Mesenteric fat pad (tissue), 1 donor: ENCODE results near the gene FTSJ3. TPM values are rescaled to one million over a fixed set of nuclear protein-coding genes. Genes with fewer than 3 reads are reported as not detected.
"Not testable (repeated sequence)": the region's sequence is repeated elsewhere in the genome, so short reads cannot be mapped to it uniquely, and the experiment has no call there.

ENCODE experiments used
- DNase-seq: peaks from one replicate; pipeline ENCODE4 v3.0.0-alpha.2; 2020; ENCODE audit warnings: low spot score
- total RNA-seq: library from RNA; stranded (reverse); fragmentation: NEBNext Ultra II Directional; extraction: Animal tissue kit (Norgen Biotek cat#: 25700); gene quantifications from one replicate; pipeline ENCODE4 v1.2.1, GENCODE V29; 2021
- donor health status: DM: yes; HTN: yes; CAD: no.

Gene FTSJ3
- total RNA-seq, 1 donor from 2014 or later, result 28.8 TPM

GRCh38 chr17:63828936-63829335 is 1.5 kb upstream of the FTSJ3 start:
- DNase-seq, result no peak

DNA sequence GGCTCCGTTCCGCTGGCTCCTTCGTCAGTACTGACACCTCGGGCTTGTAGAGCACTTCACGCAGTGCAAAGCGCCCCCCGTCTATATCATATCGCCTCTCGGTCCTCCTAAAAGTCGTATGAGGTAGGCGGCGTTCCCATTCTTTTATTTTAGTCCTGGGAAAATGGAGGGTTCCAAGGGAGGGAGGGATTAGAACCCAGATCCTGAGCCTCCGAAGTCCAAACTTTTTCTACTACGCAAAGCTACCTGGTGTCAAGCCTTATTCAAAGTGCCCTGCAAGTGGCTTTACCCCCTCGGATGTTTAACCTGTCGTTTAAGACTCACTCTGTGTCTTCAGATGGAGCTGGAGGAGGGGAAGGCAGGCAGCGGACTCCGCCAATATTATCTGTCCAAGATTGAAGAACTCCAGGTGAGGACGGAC is 348 bp upstream of the FTSJ3 start:
- no peak for DNase-seq

- DNase-seq, result peak; percentile 83
These were observed 928 bp downstream of the FTSJ3 start for GRCh38 chr17:63826468-63827001.

DNA sequence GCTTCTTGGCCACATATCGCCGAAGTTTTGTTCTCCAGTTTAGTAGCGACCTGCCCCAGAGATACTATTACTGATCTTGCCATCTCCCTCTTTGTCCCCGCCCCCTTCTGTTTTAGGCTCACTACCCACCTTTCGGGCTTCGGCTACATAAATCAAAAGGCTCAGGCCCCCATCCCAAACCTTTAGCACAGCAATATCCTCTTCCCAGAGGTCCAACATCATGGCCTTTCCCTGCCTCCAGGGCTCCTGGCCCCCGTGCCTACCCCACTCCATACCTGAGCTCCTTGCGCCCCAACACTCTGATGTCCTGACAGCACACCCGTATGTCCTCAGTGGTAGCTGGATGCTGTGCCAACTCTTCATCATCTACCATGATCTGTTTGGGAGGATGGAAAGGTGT is 3.1 kb downstream of the FTSJ3 start:
- peak; percentile 35 for DNase-seq

DNA sequence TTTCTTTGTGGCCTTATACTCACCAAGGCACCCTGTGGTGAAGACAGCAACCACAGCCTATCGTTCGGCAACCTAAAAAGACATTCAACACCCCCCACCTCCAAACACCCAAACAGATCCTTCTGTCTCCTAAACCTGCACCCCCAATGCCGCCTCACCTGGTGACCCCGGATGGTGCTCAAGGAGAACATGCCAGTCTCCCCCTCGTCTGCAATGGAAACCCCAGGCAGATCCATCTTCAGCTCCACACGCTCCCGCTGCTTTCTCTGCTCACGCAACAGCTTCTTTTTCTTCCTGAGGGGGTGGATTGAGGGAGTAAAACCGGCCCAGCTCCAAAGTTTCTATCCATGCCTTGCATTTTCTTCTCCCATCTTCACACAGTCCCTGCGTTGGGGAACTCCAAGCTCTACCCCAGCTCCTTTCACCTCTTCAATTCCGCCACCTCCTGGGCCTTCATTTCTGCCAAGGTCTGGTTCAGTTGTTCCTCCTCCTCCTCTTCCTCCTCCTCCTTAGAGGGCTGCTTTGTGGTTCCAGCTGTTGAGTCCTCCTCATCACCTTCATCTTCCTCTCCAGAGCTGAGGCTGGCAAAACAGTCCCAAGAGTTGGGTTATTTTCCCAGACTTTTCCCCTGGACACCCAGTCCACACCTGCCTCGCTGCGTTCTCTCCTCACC is 3.7 kb downstream of the FTSJ3 start:
- DNase-seq, result peak; percentile 80

- DNase-seq, result peak; percentile 57
These were observed 4.9 kb downstream of the FTSJ3 start for GRCh38 chr17:63822537-63822936.

DNA sequence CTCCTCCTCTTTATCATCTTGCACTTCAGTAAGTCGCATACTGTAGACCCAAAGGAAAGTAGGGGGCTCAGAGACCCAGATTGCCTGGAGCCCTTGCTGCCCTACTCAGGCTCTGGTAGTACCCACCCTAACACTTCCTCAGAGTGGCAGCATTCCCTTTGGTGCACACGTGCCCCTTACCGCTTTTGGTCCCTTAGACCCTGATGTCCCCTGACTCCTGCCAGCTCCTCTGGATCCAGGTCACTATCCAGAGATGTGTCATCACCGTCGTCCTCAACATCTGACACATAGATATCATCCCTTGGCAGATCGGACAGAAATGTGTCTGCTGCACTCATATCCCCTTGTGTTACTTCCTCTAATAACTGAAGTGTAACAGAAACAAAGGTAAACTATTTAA is 5.7 kb downstream of the FTSJ3 start:
- DNase-seq, result peak; percentile 55

GRCh38 chr17:63820963-63821561 is 6.4 kb downstream of the FTSJ3 start:
- peak; percentile 49 for DNase-seq

DNA sequence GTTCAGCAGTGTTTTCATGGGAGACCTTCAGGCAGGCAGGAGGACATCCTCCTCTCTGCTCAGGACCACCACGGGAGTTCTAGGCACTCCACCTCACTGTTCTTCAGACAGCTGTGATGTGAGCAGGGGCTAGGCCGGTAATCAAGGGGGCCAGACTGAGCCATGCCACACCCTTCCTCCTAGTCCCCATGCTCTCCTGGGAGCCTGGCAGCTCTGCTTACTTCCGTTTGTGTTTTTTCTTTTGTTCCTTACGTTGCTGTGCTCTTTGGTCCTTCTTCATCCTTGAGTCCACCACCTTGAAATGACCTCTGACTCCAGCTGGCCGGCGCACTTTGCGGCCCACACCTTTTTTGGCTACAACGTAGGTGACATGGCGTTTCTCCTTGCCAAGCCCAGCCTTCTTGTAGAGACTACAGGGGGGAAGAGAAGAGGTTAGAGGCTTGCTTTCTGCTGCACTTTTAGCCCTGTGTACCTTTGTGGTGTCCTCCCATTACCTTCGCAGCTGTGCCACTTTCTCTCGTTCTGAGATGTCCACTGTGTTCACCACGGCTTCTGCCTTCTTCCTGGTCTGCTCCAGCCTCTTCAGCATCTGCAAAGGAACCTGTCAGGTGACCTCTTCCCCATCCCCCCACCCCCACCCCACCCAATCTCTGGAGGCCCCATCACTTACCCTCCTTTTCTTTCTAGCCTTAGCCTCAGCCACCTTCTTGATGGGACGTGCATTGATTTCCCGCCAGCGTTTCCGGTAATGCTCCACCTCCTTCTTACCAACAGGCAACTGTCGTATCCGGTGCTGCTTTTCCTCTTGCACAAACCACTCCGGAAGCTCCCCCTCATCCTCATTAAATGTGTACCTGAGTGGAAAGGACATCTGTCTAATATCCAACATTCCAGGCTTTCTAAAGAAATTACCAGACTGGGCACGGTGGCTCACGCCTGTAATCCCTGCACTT is 7.6 kb downstream of the FTSJ3 start:
- DNase-seq, result no peak

DNA sequence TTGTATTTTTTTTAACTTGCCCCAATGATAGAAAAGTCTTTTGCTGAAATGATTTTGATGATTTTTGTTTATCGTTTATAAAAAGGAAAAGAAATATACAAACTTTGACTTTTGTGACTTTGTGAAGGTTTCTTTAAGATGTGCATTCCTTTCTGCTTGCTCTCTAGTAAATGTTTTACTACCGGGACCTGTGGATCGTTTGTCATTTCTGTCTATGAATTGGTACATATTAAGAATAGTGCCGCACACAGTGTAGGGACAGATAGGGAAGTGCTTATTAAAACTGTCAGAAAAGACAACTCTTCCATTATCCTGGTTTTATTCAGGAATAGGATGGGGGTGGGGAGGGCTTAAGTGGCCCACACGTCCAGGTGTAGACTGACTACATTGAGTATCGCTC is 8.3 kb downstream of the FTSJ3 start:
- no peak for DNase-seq

DNA sequence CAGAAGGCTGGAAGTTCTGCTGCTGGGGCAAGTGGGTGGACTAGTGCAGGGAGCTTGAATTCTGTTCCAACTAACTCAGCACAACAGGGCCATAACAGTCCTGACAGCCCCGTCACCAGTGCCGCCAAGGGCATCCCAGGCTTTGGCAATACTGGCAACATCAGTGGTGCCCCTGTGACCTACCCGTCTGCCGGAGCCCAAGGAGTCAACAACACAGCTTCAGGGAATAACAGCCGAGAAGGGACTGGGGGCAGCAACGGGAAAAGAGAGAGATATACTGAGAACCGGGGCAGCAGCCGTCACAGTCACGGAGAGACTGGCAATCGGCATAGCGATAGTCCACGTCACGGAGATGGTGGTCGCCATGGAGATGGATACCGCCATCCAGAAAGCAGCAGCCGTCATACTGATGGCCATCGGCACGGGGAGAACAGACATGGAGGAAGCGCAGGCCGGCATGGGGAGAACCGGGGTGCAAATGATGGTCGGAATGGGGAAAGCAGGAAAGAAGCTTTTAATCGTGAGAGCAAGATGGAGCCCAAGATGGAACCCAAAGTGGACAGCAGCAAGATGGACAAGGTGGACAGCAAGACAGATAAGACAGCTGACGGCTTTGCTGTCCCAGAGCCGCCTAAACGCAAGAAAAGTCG is 9.6 kb downstream of the FTSJ3 start:
- DNase-seq, result no peak

- no peak for DNase-seq
These were observed 10.8 kb downstream of the FTSJ3 start for GRCh38 chr17:63816669-63817068.

DNA sequence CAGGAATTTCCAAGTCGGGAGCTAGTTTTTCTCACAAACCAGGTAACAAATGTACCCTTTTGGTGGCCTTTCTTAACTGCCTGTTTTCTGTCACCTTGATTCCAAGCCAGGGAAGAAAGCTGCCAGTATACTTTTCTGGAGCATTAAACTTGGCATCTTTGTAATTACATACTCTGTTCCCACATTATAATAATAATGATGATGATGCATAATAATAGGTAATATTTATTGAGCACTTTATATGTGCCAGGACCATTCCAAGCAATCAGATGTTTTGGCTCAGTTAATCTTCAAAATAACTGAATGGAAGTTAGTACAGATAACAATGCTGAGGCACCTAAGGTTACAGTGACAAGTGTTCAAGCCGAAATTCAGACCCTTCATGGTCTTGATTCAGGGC is 11.3 kb downstream of the FTSJ3 start:
- no peak for DNase-seq

DNA sequence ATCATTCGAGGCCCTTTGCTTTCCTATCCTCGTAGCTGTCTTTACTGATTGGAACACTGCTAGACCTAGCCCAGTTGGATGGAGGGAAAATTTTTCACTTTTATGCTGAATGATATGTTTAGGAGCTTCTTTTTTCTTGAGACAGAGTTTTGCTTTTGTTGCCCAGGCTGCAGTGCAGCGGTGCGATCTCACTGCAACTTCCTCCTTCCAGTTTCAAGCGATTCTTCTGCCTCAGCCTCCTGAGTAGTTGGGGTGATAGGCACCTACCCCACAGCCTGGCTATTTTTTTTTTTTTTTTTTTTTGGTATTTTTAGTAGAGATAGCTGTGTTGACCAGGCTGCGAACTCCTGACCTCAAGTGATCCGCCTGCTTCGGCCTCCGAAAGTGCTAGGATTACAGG is 17.5 kb downstream of the FTSJ3 start:
- DNase-seq, result no peak

DNA sequence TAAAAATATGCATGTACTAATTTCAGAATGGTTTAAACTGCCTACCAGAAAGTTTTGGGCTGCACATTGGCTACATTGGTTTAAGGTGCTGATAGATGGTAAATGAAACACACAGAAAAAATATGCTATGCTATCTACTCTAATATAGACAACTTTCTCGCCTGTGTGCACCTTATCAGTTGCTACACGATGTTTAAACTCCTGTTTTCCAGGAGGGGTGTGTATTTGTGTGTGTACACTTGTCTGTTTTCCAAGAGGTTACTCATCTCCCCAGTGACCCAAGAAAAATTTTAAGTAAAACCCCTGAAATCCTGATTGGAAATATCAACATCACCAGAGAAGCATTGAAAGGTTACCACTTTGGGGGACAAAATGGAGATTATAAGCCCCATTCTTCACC is 21.9 kb downstream of the FTSJ3 start:
- no peak for DNase-seq

DNA sequence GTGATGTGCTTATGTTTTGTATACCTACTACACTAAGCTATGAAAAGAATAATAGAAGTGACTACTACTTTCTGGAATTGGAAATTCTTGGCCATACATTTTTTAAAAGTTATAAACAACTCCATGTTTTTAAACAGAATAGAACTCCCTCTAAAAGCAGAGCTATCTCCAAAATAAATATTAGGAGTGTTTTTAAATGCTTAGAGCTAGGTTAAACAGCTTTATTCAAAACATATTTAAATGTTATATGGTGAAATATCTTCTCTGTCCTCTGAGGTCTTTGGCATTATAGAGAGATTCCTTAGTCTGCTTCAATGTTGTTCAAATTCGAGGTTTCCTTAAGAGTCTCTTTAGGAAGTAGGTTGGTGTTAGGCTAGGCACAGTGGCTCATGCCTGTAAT is 23.1 kb downstream of the FTSJ3 start:
- DNase-seq, result no peak

DNA sequence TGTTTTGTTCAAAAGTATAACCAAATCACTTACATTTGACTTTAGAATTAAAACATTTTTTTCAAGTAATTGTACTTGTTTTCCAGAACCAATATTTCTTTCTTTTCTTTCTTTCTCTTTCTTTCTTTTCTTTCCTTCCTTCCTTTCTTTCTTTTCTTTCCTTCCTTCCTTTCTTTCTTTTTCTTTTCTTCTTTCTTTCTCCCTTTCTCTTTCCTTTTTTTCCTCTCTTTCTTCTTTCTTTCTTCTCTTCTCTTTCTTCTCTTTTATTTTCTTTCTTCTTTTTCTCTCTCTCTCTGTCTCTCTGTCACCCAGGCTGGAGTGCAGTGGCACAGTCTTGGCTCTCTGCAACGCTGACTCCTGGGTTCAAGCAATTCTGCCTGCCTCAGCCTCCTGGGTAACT is 26.7 kb downstream of the FTSJ3 start:
- no peak for DNase-seq

- DNase-seq, result no peak
These were observed 28.8 kb downstream of the FTSJ3 start for GRCh38 chr17:63798572-63799106.

GRCh38 chr17:63796375-63796774 is 31.1 kb downstream of the FTSJ3 start:
- not testable (repeated sequence) for DNase-seq

DNA sequence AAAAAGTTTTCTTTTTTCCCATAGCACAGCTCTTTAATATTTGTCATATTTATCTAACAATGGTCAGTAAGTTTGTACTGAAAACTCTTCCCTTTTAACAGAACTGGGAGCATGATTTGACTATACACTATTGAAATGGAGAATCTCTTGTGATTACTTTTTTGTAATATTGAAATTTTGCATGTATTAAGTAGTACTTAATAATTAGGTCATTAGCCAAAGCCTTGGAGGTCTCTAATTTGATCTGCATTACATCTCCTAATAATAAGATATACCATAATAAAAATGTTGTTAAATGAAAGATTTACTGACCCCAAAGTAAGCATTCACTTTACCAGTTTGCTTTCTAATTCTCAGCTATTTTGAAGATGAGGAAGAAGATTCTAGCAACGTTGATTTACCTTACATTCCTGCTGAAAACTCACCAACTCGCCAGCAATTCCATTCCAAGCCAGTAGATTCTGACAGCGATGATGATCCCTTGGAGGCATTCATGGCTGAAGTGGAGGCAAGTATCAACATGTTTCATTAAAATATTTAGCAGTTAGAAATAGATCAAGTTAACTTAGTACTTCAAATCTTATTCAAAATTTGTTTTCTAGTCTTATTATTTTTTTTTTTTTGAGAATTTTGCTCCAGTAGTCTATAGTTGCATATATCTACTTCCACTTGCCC is 35.3 kb downstream of the FTSJ3 start:
- DNase-seq, result no peak
